HEK293 (cell line): ENCODE results near the gene OR10A7.
A peak's percentile ranks its signal among the peaks of the same experiment; 100 is the strongest.
"Not testable (repeated sequence)": the region's sequence is repeated elsewhere in the genome, so short reads cannot be mapped to it uniquely, and the experiment has no call there.

Experiments used
- CTCF ChIA-PET: fragments of 350-600 bp; formaldehyde crosslinking; extraction: SDS; loops from one replicate; lab custom pipeline; 2021; ENCODE audit warnings: antibody characterized with exemption; lab: Yijun Ruan, JAX
- POLR2A ChIA-PET: fragments of 300-600 bp; formaldehyde crosslinking; extraction: SDS; loops from one replicate; lab custom pipeline; 2020; ENCODE audit warnings: antibody characterized with exemption, inconsistent platforms; lab: Yijun Ruan, JAX
- H3K27ac ChIP-seq: fragments of 200-500 bp; sonication (Bioruptor generic); 2 replicates; pipeline ENCODE4 v1.5.1; 2014; ENCODE audit warnings: low read depth, low read length, control low read depth, inconsistent platforms; ENCODE audit errors: extremely low read depth
- H3K36me3 ChIP-seq, 2 experiments: fragments of 200-500 bp in 1 of 2; sonication (Bioruptor generic) in 1 of 2; 1 replicate in 1 of 2; 2 replicates in 1 of 2; pipeline ENCODE4 v1.5.1; 2014 to 2017; ENCODE audit warnings: inconsistent platforms in 2 of 2, low read length in 2 of 2; ENCODE audit not compliant: control insufficient read depth in 2 of 2, insufficient read depth in 1 of 2
- H3K4me1 ChIP-seq: fragments of 200-500 bp; sonication (Bioruptor generic); 2 replicates; pipeline ENCODE4 v1.5.1; 2014; ENCODE audit warnings: mild to moderate bottlenecking, low read length, inconsistent platforms; ENCODE audit not compliant: control insufficient read depth, insufficient read depth
- H3K4me3 ChIP-seq: 2 replicates; pipeline ENCODE4 v1.5.1; 2011; ENCODE audit warnings: low read depth, mild to moderate bottlenecking, control low read depth, low read length, moderate library complexity
- H3K9me3 ChIP-seq: fragments of 200-500 bp; sonication (Bioruptor generic); 2 replicates; pipeline ENCODE4 v1.5.1; 2014; ENCODE audit warnings: low read depth, low read length, inconsistent platforms; ENCODE audit not compliant: control insufficient read depth, insufficient read depth
- EGR2 ChIP-seq: fragments of 450-650 bp; formaldehyde crosslinking; IDR thresholded peaks from 2 replicates; pipeline ENCODE4 v1.5.1; 2016; ENCODE audit warnings: low read depth, missing biosample characterization, missing genetic modification characterization
- GLI4 ChIP-seq: fragments of 450-650 bp; formaldehyde crosslinking; IDR thresholded peaks from 2 replicates; pipeline ENCODE4 v1.5.1; 2016; ENCODE audit warnings: missing biosample characterization, missing genetic modification characterization
- RBAK ChIP-seq: fragments of 450-650 bp; formaldehyde crosslinking; IDR thresholded peaks from 2 replicates; pipeline ENCODE4 v1.5.1; 2016; ENCODE audit warnings: missing biosample characterization, missing genetic modification characterization
- SETDB1 ChIP-seq: IDR thresholded peaks from one replicate; pipeline ENCODE4 v1.6.1; 2017; ENCODE audit warnings: mild to moderate bottlenecking, low read length, moderate library complexity, mixed read lengths; ENCODE audit not compliant: insufficient read length
- SP2 ChIP-seq: fragments of 450-650 bp; formaldehyde crosslinking; IDR thresholded peaks from 2 replicates; pipeline ENCODE4 v1.5.1; 2016; ENCODE audit warnings: missing biosample characterization, missing genetic modification characterization
- ZFP69B ChIP-seq: fragments of 450-650 bp; formaldehyde crosslinking; IDR thresholded peaks from 2 replicates; pipeline ENCODE4 v1.5.1; 2016; ENCODE audit warnings: missing biosample characterization, missing genetic modification characterization
- ZNF2 ChIP-seq: fragments of 450-650 bp; formaldehyde crosslinking; IDR thresholded peaks from 2 replicates; pipeline ENCODE4 v1.5.1; 2016; ENCODE audit warnings: missing biosample characterization, missing genetic modification characterization
- ZNF211 ChIP-seq: fragments of 450-650 bp; formaldehyde crosslinking; IDR thresholded peaks from 2 replicates; pipeline ENCODE4 v1.5.1; 2016; ENCODE audit warnings: low read depth, missing biosample characterization, missing genetic modification characterization
- ZNF221 ChIP-seq: fragments of 450-650 bp; formaldehyde crosslinking; IDR thresholded peaks from 2 replicates; pipeline ENCODE4 v1.5.1; 2017; ENCODE audit warnings: missing biosample characterization, missing genetic modification characterization, borderline replicate concordance
- ZNF248 ChIP-seq: fragments of 450-650 bp; formaldehyde crosslinking; IDR thresholded peaks from 2 replicates; pipeline ENCODE4 v1.5.1; 2017; ENCODE audit warnings: missing biosample characterization, missing genetic modification characterization
- ZNF324 ChIP-seq: fragments of 450-650 bp; formaldehyde crosslinking; IDR thresholded peaks from 2 replicates; pipeline ENCODE4 v1.5.1; 2016; ENCODE audit warnings: missing biosample characterization, missing genetic modification characterization
- ZNF366 ChIP-seq: fragments of 450-650 bp; formaldehyde crosslinking; conservative IDR thresholded peaks from 2 replicates; pipeline ENCODE4 v1.5.1; 2016; ENCODE audit warnings: missing biosample characterization, missing genetic modification characterization
- ZNF394 ChIP-seq: fragments of 450-650 bp; formaldehyde crosslinking; IDR thresholded peaks from 2 replicates; pipeline ENCODE4 v1.5.1; 2016; ENCODE audit warnings: missing biosample characterization, missing genetic modification characterization, mild to moderate bottlenecking, moderate library complexity, borderline replicate concordance
- ZNF404 ChIP-seq: fragments of 450-650 bp; formaldehyde crosslinking; IDR thresholded peaks from 2 replicates; pipeline ENCODE4 v1.5.1; 2017; ENCODE audit warnings: missing biosample characterization, missing genetic modification characterization
- ZNF514 ChIP-seq: fragments of 450-650 bp; formaldehyde crosslinking; IDR thresholded peaks from 2 replicates; pipeline ENCODE4 v1.5.1; 2016; ENCODE audit warnings: missing biosample characterization, missing genetic modification characterization
- ZNF623 ChIP-seq: fragments of 450-650 bp; formaldehyde crosslinking; IDR thresholded peaks from 2 replicates; pipeline ENCODE4 v1.5.1; 2016; ENCODE audit warnings: missing biosample characterization, missing genetic modification characterization
- ZNF624 ChIP-seq: fragments of 450-650 bp; formaldehyde crosslinking; IDR thresholded peaks from 2 replicates; pipeline ENCODE4 v1.5.1; 2017; ENCODE audit warnings: missing biosample characterization, missing genetic modification characterization
- ZNF830 ChIP-seq: fragments of 450-650 bp; IDR thresholded peaks from 2 replicates; pipeline ENCODE4 v1.5.0; 2018; ENCODE audit warnings: missing biosample characterization, missing genetic modification characterization, low read depth, mild to moderate bottlenecking, moderate library complexity
- TF ChIP-seq, protein P1 (sequence below): fragments of 450-650 bp; formaldehyde crosslinking; IDR thresholded peaks from 2 replicates; pipeline ENCODE4 v1.5.1; 2016; ENCODE audit warnings: missing biosample characterization, missing genetic modification characterization, borderline replicate concordance
- TF ChIP-seq, protein P2 (sequence below): fragments of 450-650 bp; formaldehyde crosslinking; IDR thresholded peaks from 2 replicates; pipeline ENCODE4 v1.5.1; 2016; ENCODE audit warnings: missing biosample characterization, missing genetic modification characterization
- TF ChIP-seq, protein P3 (sequence below): fragments of 450-650 bp; formaldehyde crosslinking; IDR thresholded peaks from 2 replicates; pipeline ENCODE4 v1.5.1; 2016; ENCODE audit warnings: missing biosample characterization, missing genetic modification characterization
- TF ChIP-seq, protein P4 (sequence below): fragments of 450-650 bp; formaldehyde crosslinking; IDR thresholded peaks from 2 replicates; pipeline ENCODE4 v1.5.1; 2016; ENCODE audit warnings: missing biosample characterization, missing genetic modification characterization
- TF ChIP-seq, protein P5 (sequence below): fragments of 450-650 bp; formaldehyde crosslinking; IDR thresholded peaks from 2 replicates; pipeline ENCODE4 v1.5.1; 2016; ENCODE audit warnings: missing biosample characterization, missing genetic modification characterization
- TF ChIP-seq, protein P6 (sequence below): fragments of 450-650 bp; formaldehyde crosslinking; IDR thresholded peaks from 2 replicates; pipeline ENCODE4 v1.5.1; 2017; ENCODE audit warnings: missing biosample characterization, missing genetic modification characterization

OR10A7 gene

DNA sequence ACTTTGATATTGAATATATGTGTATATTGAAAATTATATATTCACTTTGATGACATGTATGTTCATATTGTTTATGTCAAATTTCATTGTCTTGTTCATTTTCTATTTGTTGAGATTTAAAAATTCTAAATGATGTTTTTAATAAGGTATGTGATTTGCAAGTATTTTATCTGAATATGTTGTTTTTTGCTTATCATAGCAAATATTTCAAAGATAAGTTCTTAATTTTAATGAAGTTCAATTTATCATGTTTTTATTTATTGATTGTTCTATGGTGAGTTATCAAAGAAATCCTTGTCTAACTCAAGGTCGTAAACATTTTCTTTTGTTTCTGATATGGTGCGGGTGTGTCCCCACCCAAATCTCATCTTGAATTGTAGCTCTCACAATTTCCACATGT lies 49.4 kb upstream of the OR10A7 start:
- CTCF ChIA-PET: interaction anchor here (0.6 kb wide), 1 partner anchor 282 kb away, joined by 3 read pairs; no protein-coding TSS in a partner anchor
- Histone ChIP-seq H3K27ac (no peak overlapping the region), H3K4me3 (no peak overlapping the region), H3K36me3 (no peaks in the 10 kb centered on the region), H3K9me3 (no peaks in the 10 kb centered on the region), H3K4me1 (no peaks in the 10 kb centered on the region)
- POLR2A ChIA-PET: no interaction called here
- TF ChIP-seq, protein P1, sequence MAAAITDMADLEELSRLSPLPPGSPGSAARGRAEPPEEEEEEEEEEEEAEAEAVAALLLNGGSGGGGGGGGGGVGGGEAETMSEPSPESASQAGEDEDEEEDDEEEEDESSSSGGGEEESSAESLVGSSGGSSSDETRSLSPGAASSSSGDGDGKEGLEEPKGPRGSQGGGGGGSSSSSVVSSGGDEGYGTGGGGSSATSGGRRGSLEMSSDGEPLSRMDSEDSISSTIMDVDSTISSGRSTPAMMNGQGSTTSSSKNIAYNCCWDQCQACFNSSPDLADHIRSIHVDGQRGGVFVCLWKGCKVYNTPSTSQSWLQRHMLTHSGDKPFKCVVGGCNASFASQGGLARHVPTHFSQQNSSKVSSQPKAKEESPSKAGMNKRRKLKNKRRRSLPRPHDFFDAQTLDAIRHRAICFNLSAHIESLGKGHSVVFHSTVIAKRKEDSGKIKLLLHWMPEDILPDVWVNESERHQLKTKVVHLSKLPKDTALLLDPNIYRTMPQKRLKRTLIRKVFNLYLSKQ (tag by site-specific recombination): no peak
- no peak for TF ChIP-seq ZNF221 (tag by site-specific recombination)
- TF ChIP-seq SP2 (tag by site-specific recombination): no peak
- no peak for TF ChIP-seq ZNF404 (tag by site-specific recombination)
- TF ChIP-seq ZFP69B (tag by site-specific recombination): no peak
- TF ChIP-seq ZNF394 (tag by site-specific recombination): no peak
- TF ChIP-seq ZNF324 (tag by site-specific recombination): no peak
- TF ChIP-seq ZNF366 (tag by site-specific recombination): no peak
- TF ChIP-seq ZNF830: no peak
- no peak for TF ChIP-seq ZNF514 (tag by site-specific recombination)
- no peak for TF ChIP-seq ZNF623 (tag by site-specific recombination)
- no peak for TF ChIP-seq GLI4
- TF ChIP-seq, protein P2, sequence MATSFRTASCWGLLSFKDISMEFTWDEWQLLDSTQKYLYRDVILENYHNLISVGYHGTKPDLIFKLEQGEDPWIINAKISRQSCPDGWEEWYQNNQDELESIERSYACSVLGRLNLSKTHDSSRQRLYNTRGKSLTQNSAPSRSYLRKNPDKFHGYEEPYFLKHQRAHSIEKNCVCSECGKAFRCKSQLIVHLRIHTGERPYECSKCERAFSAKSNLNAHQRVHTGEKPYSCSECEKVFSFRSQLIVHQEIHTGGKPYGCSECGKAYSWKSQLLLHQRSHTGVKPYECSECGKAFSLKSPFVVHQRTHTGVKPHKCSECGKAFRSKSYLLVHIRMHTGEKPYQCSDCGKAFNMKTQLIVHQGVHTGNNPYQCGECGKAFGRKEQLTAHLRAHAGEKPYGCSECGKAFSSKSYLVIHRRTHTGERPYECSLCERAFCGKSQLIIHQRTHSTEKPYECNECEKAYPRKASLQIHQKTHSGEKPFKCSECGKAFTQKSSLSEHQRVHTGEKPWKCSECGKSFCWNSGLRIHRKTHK (tag by site-specific recombination): no peak
- TF ChIP-seq RBAK: no peak
- TF ChIP-seq ZNF211: no peak
- TF ChIP-seq EGR2 (tag by site-specific recombination): no peak
- TF ChIP-seq, protein P3, sequence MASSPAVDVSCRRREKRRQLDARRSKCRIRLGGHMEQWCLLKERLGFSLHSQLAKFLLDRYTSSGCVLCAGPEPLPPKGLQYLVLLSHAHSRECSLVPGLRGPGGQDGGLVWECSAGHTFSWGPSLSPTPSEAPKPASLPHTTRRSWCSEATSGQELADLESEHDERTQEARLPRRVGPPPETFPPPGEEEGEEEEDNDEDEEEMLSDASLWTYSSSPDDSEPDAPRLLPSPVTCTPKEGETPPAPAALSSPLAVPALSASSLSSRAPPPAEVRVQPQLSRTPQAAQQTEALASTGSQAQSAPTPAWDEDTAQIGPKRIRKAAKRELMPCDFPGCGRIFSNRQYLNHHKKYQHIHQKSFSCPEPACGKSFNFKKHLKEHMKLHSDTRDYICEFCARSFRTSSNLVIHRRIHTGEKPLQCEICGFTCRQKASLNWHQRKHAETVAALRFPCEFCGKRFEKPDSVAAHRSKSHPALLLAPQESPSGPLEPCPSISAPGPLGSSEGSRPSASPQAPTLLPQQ: no peak
- TF ChIP-seq ZNF624 (tag by site-specific recombination): no peak

DNA sequence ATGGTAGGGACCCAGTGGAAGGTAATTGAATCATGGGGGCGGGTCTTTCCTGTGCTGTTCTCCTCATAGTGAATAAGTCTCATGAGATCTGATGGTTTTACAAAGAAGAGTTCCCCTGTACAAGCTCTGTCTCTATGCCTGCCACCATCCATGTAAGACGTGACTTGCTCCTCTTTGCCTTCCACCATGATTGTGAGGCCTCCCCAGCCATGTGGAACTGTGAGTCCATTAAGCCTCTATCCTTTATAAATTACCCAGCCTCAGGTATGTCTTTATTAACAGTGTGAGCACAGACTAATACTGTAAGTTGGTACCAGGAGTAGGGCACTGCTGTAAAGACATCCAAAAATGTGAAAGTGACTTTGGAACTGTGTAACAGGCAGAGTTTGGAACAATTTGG lies 49.0 kb upstream of the OR10A7 start:
- H3K4me3 ChIP-seq, H3K9me3 ChIP-seq, H3K27ac ChIP-seq, H3K36me3 ChIP-seq, POLR2A ChIA-PET, H3K4me1 ChIP-seq: not testable (repeated sequence)
- peak; percentile 29 for TF ChIP-seq SETDB1
- CTCF ChIA-PET: interaction anchor here (0.6 kb wide), 1 partner anchor 281 kb away, joined by 3 read pairs; no protein-coding TSS in a partner anchor

DNA sequence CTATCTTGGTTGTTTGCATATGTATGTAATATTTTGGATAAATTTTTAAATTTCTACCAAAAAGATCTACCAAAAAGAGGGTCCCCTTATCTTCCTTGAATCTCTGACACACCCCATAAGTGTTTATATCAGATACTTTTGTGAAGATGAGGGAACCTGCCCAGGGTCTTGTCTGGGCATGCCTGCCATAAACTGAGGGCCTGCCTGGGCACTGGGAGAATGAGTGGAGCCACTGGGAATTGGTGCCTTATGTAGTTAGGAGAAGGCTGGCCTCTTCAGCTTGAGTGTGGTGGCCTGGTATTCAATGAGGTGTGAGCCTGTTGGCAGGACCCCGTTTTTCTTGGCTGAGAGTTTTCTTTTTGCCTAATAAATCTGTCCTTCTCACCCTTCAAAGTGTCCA lies 48.1 kb upstream of the OR10A7 start:
- Histone ChIP-seq H3K27ac (no peak overlapping the region), H3K36me3 (no peaks in the 10 kb centered on the region), H3K4me1 (no peaks in the 10 kb centered on the region), H3K9me3 (no peaks in the 10 kb centered on the region), H3K4me3 (no peak overlapping the region)
- TF ChIP-seq, protein P4, sequence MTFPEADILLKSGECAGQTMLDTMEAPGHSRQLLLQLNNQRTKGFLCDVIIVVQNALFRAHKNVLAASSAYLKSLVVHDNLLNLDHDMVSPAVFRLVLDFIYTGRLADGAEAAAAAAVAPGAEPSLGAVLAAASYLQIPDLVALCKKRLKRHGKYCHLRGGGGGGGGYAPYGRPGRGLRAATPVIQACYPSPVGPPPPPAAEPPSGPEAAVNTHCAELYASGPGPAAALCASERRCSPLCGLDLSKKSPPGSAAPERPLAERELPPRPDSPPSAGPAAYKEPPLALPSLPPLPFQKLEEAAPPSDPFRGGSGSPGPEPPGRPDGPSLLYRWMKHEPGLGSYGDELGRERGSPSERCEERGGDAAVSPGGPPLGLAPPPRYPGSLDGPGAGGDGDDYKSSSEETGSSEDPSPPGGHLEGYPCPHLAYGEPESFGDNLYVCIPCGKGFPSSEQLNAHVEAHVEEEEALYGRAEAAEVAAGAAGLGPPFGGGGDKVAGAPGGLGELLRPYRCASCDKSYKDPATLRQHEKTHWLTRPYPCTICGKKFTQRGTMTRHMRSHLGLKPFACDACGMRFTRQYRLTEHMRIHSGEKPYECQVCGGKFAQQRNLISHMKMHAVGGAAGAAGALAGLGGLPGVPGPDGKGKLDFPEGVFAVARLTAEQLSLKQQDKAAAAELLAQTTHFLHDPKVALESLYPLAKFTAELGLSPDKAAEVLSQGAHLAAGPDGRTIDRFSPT (tag by site-specific recombination): no peak
- TF ChIP-seq, protein P5, sequence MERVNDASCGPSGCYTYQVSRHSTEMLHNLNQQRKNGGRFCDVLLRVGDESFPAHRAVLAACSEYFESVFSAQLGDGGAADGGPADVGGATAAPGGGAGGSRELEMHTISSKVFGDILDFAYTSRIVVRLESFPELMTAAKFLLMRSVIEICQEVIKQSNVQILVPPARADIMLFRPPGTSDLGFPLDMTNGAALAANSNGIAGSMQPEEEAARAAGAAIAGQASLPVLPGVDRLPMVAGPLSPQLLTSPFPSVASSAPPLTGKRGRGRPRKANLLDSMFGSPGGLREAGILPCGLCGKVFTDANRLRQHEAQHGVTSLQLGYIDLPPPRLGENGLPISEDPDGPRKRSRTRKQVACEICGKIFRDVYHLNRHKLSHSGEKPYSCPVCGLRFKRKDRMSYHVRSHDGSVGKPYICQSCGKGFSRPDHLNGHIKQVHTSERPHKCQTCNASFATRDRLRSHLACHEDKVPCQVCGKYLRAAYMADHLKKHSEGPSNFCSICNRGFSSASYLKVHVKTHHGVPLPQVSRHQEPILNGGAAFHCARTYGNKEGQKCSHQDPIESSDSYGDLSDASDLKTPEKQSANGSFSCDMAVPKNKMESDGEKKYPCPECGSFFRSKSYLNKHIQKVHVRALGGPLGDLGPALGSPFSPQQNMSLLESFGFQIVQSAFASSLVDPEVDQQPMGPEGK (tag by site-specific recombination): no peak
- no peak for TF ChIP-seq ZNF404 (tag by site-specific recombination)
- no peak for TF ChIP-seq ZNF248 (tag by site-specific recombination)
- no peak for TF ChIP-seq ZNF2 (tag by site-specific recombination)
- TF ChIP-seq, protein P6, sequence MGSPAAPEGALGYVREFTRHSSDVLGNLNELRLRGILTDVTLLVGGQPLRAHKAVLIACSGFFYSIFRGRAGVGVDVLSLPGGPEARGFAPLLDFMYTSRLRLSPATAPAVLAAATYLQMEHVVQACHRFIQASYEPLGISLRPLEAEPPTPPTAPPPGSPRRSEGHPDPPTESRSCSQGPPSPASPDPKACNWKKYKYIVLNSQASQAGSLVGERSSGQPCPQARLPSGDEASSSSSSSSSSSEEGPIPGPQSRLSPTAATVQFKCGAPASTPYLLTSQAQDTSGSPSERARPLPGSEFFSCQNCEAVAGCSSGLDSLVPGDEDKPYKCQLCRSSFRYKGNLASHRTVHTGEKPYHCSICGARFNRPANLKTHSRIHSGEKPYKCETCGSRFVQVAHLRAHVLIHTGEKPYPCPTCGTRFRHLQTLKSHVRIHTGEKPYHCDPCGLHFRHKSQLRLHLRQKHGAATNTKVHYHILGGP (tag by site-specific recombination): no peak
- ChIA-PET CTCF (no interaction called here), POLR2A (no interaction called here)
